ENCODE results near the gene CFAP20.

Gene CFAP20

GRCh38 chr16:58129097-58129936 lies at the start of gene CFAP20:
CFAP20 (minus strand) TSS chr16:58129381; CDS start chr16:58129115, 266 bp downstream.
- DNase-seq = peak; percentile 97

GRCh38 chr16:58177353-58177710 lies 48.2 kb upstream of the CFAP20 start:
- no peak for DNase-seq

GRCh38 chr16:58176608-58177352 lies 47.6 kb upstream of the CFAP20 start:
- DNase-seq = no peak

DNA sequence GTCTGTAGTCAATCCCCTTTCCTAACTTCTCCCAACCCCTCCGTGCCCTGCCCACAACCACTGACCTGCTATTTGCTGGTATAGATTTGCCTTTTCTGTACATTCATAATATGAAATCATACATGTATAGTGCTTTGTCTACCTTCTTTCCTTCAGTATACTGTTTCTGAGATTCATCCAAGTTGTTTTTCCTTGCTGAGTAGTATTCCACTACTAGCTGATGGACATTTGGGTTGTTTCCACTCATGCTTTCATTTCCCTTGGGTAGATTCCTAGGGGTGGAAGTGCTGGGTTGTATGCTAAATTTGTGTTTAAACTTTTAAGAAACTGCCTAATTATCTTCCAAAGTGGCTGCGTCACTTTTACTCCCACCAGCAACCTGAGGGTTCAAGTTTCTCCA lies 41.0 kb upstream of the CFAP20 start:
- no peak for DNase-seq

- DNase-seq = no peak
Observed at GRCh38 chr16:58160855-58161254, 31.7 kb upstream of the CFAP20 start.

- DNase-seq = no peak
Observed at GRCh38 chr16:58158725-58159124, 29.5 kb upstream of the CFAP20 start.

- no peak for DNase-seq
Observed at GRCh38 chr16:58157951-58158540, 28.9 kb upstream of the CFAP20 start.

DNA sequence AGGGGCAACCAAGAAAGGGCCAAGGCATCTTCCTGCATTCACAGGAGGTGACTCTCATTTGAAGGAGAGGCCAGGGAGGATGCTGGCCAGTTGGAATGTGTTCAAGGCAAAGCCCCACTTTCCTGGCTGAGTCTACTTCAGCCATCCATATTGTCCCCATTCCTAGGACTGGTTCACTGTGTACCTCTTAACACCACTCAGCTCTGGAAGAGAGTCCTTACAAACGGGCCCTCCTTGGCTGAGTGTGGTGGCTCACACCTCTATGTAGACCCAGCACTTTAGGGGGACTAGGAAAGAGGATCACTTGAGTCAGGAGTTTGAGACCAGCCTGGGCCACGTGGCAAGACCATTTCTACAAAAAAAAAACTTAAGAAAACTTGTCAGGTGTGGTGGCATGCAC lies 28.1 kb upstream of the CFAP20 start:
- no peak for DNase-seq

GRCh38 chr16:58155839-58156238 lies 26.7 kb upstream of the CFAP20 start:
- DNase-seq = no peak

DNA sequence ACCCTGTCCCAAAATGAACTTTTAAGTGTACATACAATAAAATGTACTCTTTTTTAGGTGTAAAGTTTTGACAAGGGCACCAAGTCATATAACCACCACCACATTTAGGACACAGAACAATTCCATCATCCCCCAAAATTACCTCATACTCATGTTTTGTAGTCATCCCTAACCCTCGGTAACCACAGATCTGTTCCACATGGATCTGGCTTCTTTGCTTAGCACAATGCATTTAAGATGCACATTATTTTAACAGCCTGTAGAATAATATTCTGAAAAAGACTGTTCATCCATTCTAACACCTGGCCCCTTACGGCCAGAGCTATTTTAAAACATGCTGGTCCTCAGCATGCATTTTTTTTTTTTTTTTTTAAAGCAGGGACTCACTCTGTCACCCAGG lies 25.2 kb upstream of the CFAP20 start:
- no peak for DNase-seq

- no peak for DNase-seq
Observed at GRCh38 chr16:58152246-58152868, 23.2 kb upstream of the CFAP20 start.

- DNase-seq = no peak
Observed at GRCh38 chr16:58148526-58148925, 19.3 kb upstream of the CFAP20 start.

DNA sequence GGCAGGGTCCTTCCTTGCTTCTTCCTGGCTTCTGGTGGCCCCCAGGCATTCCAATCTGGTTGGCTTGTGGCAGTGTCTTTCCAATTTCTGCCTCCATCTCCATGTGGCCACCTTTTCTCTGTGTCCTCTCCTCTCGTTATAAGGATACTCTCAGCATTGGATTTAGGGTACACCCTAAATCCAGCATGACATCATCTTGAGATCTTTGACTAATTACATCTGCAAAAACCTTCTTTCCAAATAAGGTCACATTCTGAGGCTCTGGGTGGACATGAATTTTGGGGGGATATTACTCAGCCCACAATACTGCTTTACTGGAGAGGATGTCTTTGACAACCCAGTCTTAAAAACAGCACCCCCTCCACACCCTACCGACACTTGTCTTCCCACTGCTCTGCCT lies 18.9 kb upstream of the CFAP20 start:
- DNase-seq = no peak

- no peak for DNase-seq
Observed at GRCh38 chr16:58138852-58139251, 9.7 kb upstream of the CFAP20 start.

DNA sequence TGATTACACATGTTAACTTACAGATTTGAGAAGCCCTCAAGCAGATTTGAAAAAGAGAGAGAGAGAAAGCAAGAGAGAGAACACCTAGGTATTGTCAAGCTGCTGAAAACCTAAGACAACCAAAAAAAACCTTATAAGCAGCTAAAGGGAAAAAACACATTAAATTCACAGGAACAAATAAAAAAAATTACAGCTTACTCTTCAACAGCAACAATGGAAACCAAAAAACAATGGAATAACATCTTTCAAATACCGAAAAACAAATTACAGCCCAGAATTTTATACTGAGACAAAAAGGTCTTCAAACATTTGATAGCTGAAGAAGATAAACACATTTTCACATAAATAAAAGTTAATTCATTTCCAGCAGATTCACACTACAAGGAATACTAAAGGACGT lies 8.4 kb upstream of the CFAP20 start:
- DNase-seq = no peak

- no peak for DNase-seq
Observed at GRCh38 chr16:58128711-58129096, 477 bp downstream of the CFAP20 start.

DNA sequence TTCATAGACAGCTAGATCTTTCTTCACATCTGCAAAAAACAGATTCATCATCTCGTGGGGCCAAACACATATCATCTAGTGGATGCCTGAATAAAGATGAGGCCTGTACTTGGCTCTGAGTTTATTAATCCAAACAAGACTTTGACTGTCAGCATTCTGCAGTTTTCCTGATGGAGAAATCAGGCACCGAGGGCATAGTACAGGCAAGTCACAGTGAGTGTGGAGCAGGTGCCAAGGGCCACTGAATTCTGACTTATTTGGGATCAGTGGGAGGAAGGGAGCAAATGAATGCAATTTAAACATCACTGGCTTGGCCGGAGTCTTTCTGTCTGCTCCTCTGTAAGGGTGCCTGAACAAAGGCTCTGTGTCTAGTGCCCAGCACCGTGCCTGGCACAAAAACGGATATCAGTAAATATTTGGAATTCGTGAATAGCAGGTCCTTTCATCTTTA lies 975 bp downstream of the CFAP20 start:
- no peak for DNase-seq

DNA sequence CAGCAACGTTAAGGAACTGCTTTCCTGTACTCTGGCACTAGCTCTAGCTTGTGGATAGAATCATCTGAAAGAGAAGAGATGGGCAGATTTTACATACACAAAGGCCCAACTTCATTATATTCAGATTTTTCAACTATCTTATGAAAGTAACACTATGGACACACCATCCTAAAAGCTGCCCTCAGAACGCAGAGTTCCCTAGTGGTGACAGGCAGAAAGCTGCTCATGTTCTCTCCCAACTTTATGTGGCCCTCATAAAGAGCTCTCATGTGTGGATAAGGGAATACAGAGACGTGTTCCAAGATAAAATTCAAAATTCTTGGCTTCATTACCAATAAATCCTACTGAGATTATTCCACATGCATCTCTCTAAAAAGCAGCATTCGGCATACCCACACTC lies 1.5 kb downstream of the CFAP20 start:
- DNase-seq = no peak

DNA sequence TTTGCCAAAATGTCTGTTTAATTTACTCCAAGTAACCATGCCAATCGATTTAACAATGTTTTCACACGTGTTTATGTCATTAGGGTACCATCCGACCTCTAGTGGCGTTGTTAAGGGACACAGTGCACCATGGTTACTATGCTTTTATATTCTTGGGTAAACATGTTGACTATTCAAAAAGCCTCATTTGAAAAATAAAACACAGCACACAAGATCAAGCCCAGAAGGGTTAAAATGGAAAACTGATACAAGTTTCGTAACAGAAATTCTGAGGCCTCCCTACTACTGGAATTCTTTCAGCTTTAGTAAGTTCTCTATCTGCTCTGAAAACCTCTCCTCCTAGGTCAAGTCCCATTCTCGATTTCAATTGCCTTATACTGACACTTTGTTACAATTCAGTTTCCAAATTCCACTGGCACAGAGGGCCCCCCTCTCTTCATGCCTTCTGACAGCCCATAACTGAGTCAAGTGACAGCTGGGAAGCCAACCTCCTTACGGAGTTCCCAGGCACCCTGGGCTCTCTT lies 2.1 kb downstream of the CFAP20 start:
- no peak for DNase-seq

DNA sequence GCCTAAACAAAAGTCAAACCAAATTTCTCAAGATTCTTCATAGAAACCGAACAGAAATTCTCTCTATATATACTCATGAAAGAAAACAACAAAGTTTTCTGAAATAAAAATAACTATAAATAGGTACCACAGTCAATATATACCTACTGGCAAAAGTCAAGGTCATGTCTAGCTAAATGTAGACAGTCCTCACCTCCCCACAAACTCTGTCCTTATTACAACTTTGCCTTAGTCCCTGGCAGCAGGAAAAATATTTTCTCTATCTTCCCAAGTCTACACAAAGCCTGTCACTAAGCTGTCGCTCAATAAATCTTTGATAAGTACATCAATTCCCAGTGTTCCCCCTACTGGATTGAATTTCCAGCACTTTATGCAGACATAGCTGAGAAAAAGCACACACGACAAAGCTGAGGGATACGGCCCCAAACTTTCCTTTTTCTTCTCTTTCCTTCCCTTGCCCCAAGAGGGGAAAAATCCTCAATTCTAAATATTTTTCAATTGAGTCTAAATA lies 2.7 kb downstream of the CFAP20 start:
- DNase-seq = no peak

DNA sequence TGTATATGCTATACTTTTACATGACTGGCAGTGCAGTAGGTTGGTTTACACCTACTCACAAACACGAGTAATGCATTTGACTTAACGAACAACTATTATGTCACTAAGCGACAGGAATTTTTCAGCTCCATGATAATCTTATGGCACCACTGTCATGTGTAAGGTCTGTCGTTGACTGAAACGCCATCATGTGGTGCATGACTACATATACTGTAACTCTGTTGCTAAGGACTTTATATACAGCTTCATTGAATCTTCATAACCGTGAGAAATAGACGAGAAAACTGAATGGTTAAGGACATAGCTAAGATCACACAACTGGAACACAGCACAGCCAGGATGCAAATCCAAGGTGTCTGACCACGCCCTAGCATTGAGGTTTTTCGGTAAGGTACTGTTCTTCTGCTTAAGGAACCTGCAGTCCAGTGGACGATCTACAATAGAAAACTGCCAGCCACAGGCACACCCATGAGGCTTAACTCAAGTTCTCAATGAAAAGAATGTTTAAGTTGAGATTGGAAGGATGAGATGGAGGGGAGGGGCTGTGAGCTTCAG lies 3.3 kb downstream of the CFAP20 start:
- DNase-seq = no peak

GRCh38 chr16:58125041-58125440 lies 4.1 kb downstream of the CFAP20 start:
- no peak for DNase-seq

GRCh38 chr16:58124601-58124915 lies 4.6 kb downstream of the CFAP20 start:
- no peak for DNase-seq
